HepG2 (cell line): Measurements from ENCODE around the gene BPIFB2. TPM values are rescaled to one million over a fixed set of nuclear protein-coding genes. Genes with fewer than 3 reads are reported as not detected.

ENCODE experiments used
- HBP1 ChIP-seq: IDR thresholded peaks from 2 replicates; pipeline ENCODE4 v1.6.1; 2016; ENCODE audit warnings: low read depth, control low read depth
- IRF9 ChIP-seq: sonication (generic); formaldehyde crosslinking; IDR thresholded peaks from 2 replicates; pipeline ENCODE4 v1.8.0; 2022; ENCODE audit warnings: missing genetic modification reagents, mild to moderate bottlenecking, borderline replicate concordance
- KDM5A ChIP-seq: fragments of 200-600 bp; sonication (generic); IDR thresholded peaks from 2 replicates; pipeline ENCODE4 v1.7.0; 2018; ENCODE audit warnings: antibody characterized with exemption, mild to moderate bottlenecking, low read length, borderline replicate concordance
- KLF15 ChIP-seq: sonication (generic); formaldehyde crosslinking; IDR thresholded peaks from 2 replicates; pipeline ENCODE4 v1.8.1; 2023; ENCODE audit warnings: borderline replicate concordance, mild to moderate bottlenecking, inconsistent platforms, missing genetic modification reagents, mixed read lengths
- MIXL1 ChIP-seq: IDR thresholded peaks from 2 replicates; pipeline ENCODE4 v1.6.1; 2016
- NR0B2 ChIP-seq: sonication (generic); formaldehyde crosslinking; IDR thresholded peaks from 2 replicates; pipeline ENCODE4 v1.4.0; 2020; ENCODE audit warnings: mild to moderate bottlenecking, missing genetic modification reagents
- REL ChIP-seq: sonication (generic); formaldehyde crosslinking; conservative IDR thresholded peaks from 2 replicates; pipeline ENCODE4 v1.8.0; 2022; ENCODE audit warnings: mild to moderate bottlenecking, missing genetic modification reagents, moderate library complexity
- TFDP2 ChIP-seq: sonication (generic); formaldehyde crosslinking; IDR thresholded peaks from 2 replicates; pipeline ENCODE4 v1.4.0; 2020; ENCODE audit warnings: missing genetic modification reagents
- THRA ChIP-seq: sonication (generic); formaldehyde crosslinking; IDR thresholded peaks from 2 replicates; pipeline ENCODE4 v1.4.0; 2020; ENCODE audit warnings: missing genetic modification reagents, borderline replicate concordance
- YEATS2 ChIP-seq: sonication (generic); formaldehyde crosslinking; IDR thresholded peaks from 2 replicates; pipeline ENCODE4 v1.4.0; 2020; ENCODE audit warnings: missing genetic modification reagents, borderline replicate concordance
- ZNF143 ChIP-seq: sonication (generic); formaldehyde crosslinking; IDR thresholded peaks from 2 replicates; pipeline ENCODE4 v1.4.0; 2020; ENCODE audit warnings: missing genetic modification reagents
- ZNF17 ChIP-seq: sonication (generic); formaldehyde crosslinking; IDR thresholded peaks from 2 replicates; pipeline ENCODE4 v1.5.0; 2020; ENCODE audit warnings: mild to moderate bottlenecking, missing genetic modification reagents
- ZNF224 ChIP-seq: sonication (generic); formaldehyde crosslinking; IDR thresholded peaks from 2 replicates; pipeline ENCODE4 v1.5.0; 2020; ENCODE audit warnings: mild to moderate bottlenecking, missing genetic modification reagents
- ZNF451 ChIP-seq: sonication (generic); formaldehyde crosslinking; IDR thresholded peaks from 2 replicates; pipeline ENCODE4 v1.5.0; 2020; ENCODE audit warnings: mild to moderate bottlenecking, missing genetic modification reagents
- ZNF549 ChIP-seq: sonication (generic); formaldehyde crosslinking; IDR thresholded peaks from 2 replicates; pipeline ENCODE4 v1.5.0; 2020; ENCODE audit warnings: missing genetic modification reagents
- ZNF552 ChIP-seq: sonication (generic); formaldehyde crosslinking; IDR thresholded peaks from 2 replicates; pipeline ENCODE4 v1.9.0; 2022; ENCODE audit warnings: missing genetic modification reagents, mild to moderate bottlenecking, borderline replicate concordance
- ZNF629 ChIP-seq: sonication (generic); formaldehyde crosslinking; conservative IDR thresholded peaks from 2 replicates; pipeline ENCODE4 v1.5.0; 2020; ENCODE audit warnings: missing genetic modification reagents
- ZNF644 ChIP-seq: IDR thresholded peaks from 2 replicates; pipeline ENCODE4 v1.6.1; 2016; ENCODE audit warnings: low read depth
- ZNF773 ChIP-seq: sonication (generic); formaldehyde crosslinking; IDR thresholded peaks from 2 replicates; pipeline ENCODE4 v1.4.0; 2020; ENCODE audit warnings: missing genetic modification reagents, borderline replicate concordance
- ZNF777 ChIP-seq: sonication (generic); formaldehyde crosslinking; IDR thresholded peaks from 2 replicates; pipeline ENCODE4 v1.4.0; 2020; ENCODE audit warnings: missing genetic modification reagents
- ZNF850 ChIP-seq: sonication (generic); formaldehyde crosslinking; conservative IDR thresholded peaks from 2 replicates; pipeline ENCODE4 v1.9.0; 2021; ENCODE audit warnings: mild to moderate bottlenecking, missing genetic modification reagents
- polyA plus RNA-seq, 8 experiments: library from polyadenylated mRNA; depleted of rRNA in 3 of 8; stranded (reverse) in 7 of 8; unstranded in 1 of 8; fragments of >200 nt; fragmentation: Illumina TruSeq in 4 of 8; extraction: Trizol in 4 of 8; gene quantifications; 2 replicates each; pipeline versions ENCODE4 v1.2.1 to v1.2.3, GENCODE V29; 2011 to 2016; ENCODE audit warnings: low read depth in 4 of 8, missing spikeins in 1 of 8, mixed read lengths in 1 of 8; ENCODE audit not compliant: insufficient read depth in 1 of 8
- total RNA-seq, 5 experiments: library from RNA; depleted of rRNA; stranded (reverse); fragments of >200 nt; fragmentation: Illumina TruSeq; extraction: Trizol; gene quantifications; 2 replicates each; pipeline ENCODE4 v1.2.3, GENCODE V29; 2016; ENCODE audit warnings: low read depth in 1 of 5

Gene BPIFB2
- total and polyA plus RNA-seq, 2 of the 13 experiments (the other 11 are each of a cell fraction or from before 2014, with no cell fraction given) = 54.5 to 902 TPM

GRCh38 chr20:33007376-33008335, at the start of gene BPIFB2 (continued):
- TF ChIP-seq YEATS2 (CRISPR knock-in tag) (no peak; the same call in 1 of the 2 replicates), REL (CRISPR knock-in tag) (no peak), TFDP2 (CRISPR knock-in tag) (peak; percentile 71; the same call in 1 of the 2 replicates), ZNF777 (CRISPR knock-in tag) (no peak; the same call in 1 of the 2 replicates), ZNF143 (CRISPR knock-in tag) (0 out of 2 replicates have a peak, but pooled peaks have one; percentile 10), ZNF224 (CRISPR knock-in tag) (peak; percentile 87; the same call in 1 of the 2 replicates), ZNF17 (CRISPR knock-in tag) (no peak), ZNF552 (CRISPR knock-in tag) (peak; percentile 95), MIXL1 (CRISPR knock-in tag) (no peak), ZNF644 (CRISPR knock-in tag) (peak; percentile 97), KLF15 (CRISPR knock-in tag) (no peak), ZNF850 (CRISPR knock-in tag) (peak; percentile 90; the same call in 1 of the 2 replicates), KDM5A (0 out of 2 replicates have a peak, but pooled peaks have one; percentile 7), ZNF549 (CRISPR knock-in tag) (no peak), ZNF773 (CRISPR knock-in tag) (no peak), ZNF629 (0 out of 2 replicates have a peak, but pooled peaks have one; percentile 4), NR0B2 (CRISPR knock-in tag) (no peak; the same call in none of the 2 replicates), THRA (CRISPR knock-in tag) (peak; percentile 83), IRF9 (CRISPR knock-in tag) (peak; percentile 70), HBP1 (CRISPR knock-in tag) (no peak; the same call in 1 of the 2 replicates), ZNF451 (CRISPR knock-in tag) (peak; percentile 76)
